ENCODE data around the gene CMSS1. TPM values are rescaled to one million over a fixed set of nuclear protein-coding genes. Genes with fewer than 3 reads are reported as not detected.

CMSS1 gene
- polyA plus RNA-seq, 1 donor from 2014 or later, result 31.8 TPM

- Histone ChIP-seq H3K4me3 (ENCODE audit: low read length) (no peak overlapping the region), H3K27me3 (ENCODE audit: insufficient read depth, low read depth, low read length) (no peaks in the 10 kb centered on the region), H3K9ac (ENCODE audit: low read length) (no peak overlapping the region), H3F3A (ENCODE audit: insufficient read depth, low read length, poor library complexity, severe bottlenecking) (no peaks in the 10 kb centered on the region), H3K4me2 (ENCODE audit: low read length) (no peak overlapping the region), H3K9me3 (ENCODE audit: low read length) (no peaks in the 10 kb centered on the region), H3K79me2 (replicated peaks; ENCODE audit: insufficient read depth, low read length) (no peaks in the 10 kb centered on the region), H3K27ac (ENCODE audit: low read length) (no peak overlapping the region), H2AFZ (ENCODE audit: low read depth, low read length) (no peak overlapping the region), H4K20me1 (ENCODE audit: insufficient read depth) (no peaks in the 10 kb centered on the region), H3K9me2 (ENCODE audit: insufficient read depth, low read length) (no peaks in the 10 kb centered on the region), H3K36me3 (ENCODE audit: insufficient read depth, low read length) (no peaks in the 10 kb centered on the region)
- TF ChIP-seq, protein P1, sequence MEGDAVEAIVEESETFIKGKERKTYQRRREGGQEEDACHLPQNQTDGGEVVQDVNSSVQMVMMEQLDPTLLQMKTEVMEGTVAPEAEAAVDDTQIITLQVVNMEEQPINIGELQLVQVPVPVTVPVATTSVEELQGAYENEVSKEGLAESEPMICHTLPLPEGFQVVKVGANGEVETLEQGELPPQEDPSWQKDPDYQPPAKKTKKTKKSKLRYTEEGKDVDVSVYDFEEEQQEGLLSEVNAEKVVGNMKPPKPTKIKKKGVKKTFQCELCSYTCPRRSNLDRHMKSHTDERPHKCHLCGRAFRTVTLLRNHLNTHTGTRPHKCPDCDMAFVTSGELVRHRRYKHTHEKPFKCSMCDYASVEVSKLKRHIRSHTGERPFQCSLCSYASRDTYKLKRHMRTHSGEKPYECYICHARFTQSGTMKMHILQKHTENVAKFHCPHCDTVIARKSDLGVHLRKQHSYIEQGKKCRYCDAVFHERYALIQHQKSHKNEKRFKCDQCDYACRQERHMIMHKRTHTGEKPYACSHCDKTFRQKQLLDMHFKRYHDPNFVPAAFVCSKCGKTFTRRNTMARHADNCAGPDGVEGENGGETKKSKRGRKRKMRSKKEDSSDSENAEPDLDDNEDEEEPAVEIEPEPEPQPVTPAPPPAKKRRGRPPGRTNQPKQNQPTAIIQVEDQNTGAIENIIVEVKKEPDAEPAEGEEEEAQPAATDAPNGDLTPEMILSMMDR (IDR thresholded peaks at IDR 0.05; ENCODE audit: poor library complexity, severe bottlenecking), result no peak
- TF ChIP-seq EZH2 (IDR thresholded peaks at IDR 0.05; ENCODE audit: borderline replicate concordance, insufficient read depth, low read length, poor library complexity, severe bottlenecking) (no peak), POLR2AphosphoS5 (IDR thresholded peaks at IDR 0.05) (no peak), EP300 (conservative IDR thresholded peaks at IDR 0.05; ENCODE audit: poor library complexity, severe bottlenecking) (no peak), TAF1 (IDR thresholded peaks at IDR 0.05; ENCODE audit: low read depth) (no peak), RAD21 (conservative IDR thresholded peaks at IDR 0.05) (no peak), MXI1 (conservative IDR thresholded peaks at IDR 0.05; ENCODE audit: poor library complexity, severe bottlenecking) (no peak), SMC3 (conservative IDR thresholded peaks at IDR 0.05; ENCODE audit: poor library complexity) (no peak)
- TF ChIP-seq, protein P2, sequence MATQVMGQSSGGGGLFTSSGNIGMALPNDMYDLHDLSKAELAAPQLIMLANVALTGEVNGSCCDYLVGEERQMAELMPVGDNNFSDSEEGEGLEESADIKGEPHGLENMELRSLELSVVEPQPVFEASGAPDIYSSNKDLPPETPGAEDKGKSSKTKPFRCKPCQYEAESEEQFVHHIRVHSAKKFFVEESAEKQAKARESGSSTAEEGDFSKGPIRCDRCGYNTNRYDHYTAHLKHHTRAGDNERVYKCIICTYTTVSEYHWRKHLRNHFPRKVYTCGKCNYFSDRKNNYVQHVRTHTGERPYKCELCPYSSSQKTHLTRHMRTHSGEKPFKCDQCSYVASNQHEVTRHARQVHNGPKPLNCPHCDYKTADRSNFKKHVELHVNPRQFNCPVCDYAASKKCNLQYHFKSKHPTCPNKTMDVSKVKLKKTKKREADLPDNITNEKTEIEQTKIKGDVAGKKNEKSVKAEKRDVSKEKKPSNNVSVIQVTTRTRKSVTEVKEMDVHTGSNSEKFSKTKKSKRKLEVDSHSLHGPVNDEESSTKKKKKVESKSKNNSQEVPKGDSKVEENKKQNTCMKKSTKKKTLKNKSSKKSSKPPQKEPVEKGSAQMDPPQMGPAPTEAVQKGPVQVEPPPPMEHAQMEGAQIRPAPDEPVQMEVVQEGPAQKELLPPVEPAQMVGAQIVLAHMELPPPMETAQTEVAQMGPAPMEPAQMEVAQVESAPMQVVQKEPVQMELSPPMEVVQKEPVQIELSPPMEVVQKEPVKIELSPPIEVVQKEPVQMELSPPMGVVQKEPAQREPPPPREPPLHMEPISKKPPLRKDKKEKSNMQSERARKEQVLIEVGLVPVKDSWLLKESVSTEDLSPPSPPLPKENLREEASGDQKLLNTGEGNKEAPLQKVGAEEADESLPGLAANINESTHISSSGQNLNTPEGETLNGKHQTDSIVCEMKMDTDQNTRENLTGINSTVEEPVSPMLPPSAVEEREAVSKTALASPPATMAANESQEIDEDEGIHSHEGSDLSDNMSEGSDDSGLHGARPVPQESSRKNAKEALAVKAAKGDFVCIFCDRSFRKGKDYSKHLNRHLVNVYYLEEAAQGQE (IDR thresholded peaks at IDR 0.05; ENCODE audit: borderline replicate concordance), result no peak
Observed at GRCh38 chr3:100108464-100109079, 290.9 kb downstream of the CMSS1 start.

DNA sequence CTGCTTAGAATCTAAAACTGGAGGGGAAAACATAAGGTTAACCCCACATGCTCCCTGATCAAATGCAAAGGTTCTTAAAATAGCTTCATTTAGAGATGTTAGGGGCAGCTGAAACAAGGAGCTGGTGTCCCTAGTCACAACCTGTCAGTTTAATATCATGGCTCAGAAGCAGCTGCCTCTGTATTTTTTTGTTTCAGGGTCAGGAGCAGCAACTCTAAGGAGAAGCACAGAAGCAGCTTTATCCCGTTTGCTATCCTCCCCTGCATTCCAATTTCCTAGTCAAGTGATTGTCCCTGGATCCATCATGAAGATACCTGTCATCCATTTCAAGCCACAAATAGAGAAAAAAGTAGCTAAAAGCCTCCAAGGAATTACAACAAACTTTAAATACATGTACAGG is 292.5 kb downstream of the CMSS1 start:
- no peak for TF ChIP-seq EZH2 (IDR thresholded peaks at IDR 0.05; ENCODE audit: borderline replicate concordance, insufficient read depth, low read length, poor library complexity, severe bottlenecking)
- no peak for TF ChIP-seq MXI1 (conservative IDR thresholded peaks at IDR 0.05; ENCODE audit: poor library complexity, severe bottlenecking)
- no peak for TF ChIP-seq SMC3 (conservative IDR thresholded peaks at IDR 0.05; ENCODE audit: poor library complexity)
- TF ChIP-seq POLR2AphosphoS5 (IDR thresholded peaks at IDR 0.05), result no peak
- no peak for TF ChIP-seq TAF1 (IDR thresholded peaks at IDR 0.05; ENCODE audit: low read depth)
- TF ChIP-seq EP300 (conservative IDR thresholded peaks at IDR 0.05; ENCODE audit: poor library complexity, severe bottlenecking), result no peak
- no peak for TF ChIP-seq RAD21 (conservative IDR thresholded peaks at IDR 0.05)
- TF ChIP-seq, protein P1 (IDR thresholded peaks at IDR 0.05; ENCODE audit: poor library complexity, severe bottlenecking), result no peak
- TF ChIP-seq, protein P2 (IDR thresholded peaks at IDR 0.05; ENCODE audit: borderline replicate concordance), result no peak
- Histone ChIP-seq H3K9ac (ENCODE audit: low read length) (no peak overlapping the region), H3F3A (ENCODE audit: insufficient read depth, low read length, poor library complexity, severe bottlenecking) (no peaks in the 10 kb centered on the region), H2AFZ (ENCODE audit: low read depth, low read length) (no peak overlapping the region), H3K9me2 (ENCODE audit: insufficient read depth, low read length) (no peaks in the 10 kb centered on the region), H4K20me1 (ENCODE audit: insufficient read depth) (no peaks in the 10 kb centered on the region), H3K27me3 (ENCODE audit: insufficient read depth, low read depth, low read length) (no peaks in the 10 kb centered on the region), H3K9me3 (ENCODE audit: low read length) (no peaks in the 10 kb centered on the region), H3K79me2 (replicated peaks; ENCODE audit: insufficient read depth, low read length) (no peaks in the 10 kb centered on the region), H3K36me3 (ENCODE audit: insufficient read depth, low read length) (no peaks in the 10 kb centered on the region), H3K4me2 (ENCODE audit: low read length) (no peak overlapping the region), H3K27ac (ENCODE audit: low read length) (no peak overlapping the region), H3K4me3 (ENCODE audit: low read length) (no peak overlapping the region)
